ENCODE measurements around the gene LGALS4. TPM values are rescaled to one million over a fixed set of nuclear protein-coding genes. Genes with fewer than 3 reads are reported as not detected.
"Not testable (repeated sequence)": the region's sequence is repeated elsewhere in the genome, so short reads cannot be mapped to it uniquely, and the experiment has no call there.

The LGALS4 gene
- total and polyA plus RNA-seq, 9 of the 15 experiments (the other 6 are each of a cell fraction or from before 2014, with no cell fraction given): 0.08 to 1.1 (median 0.30) TPM; not detected in 3

DNA sequence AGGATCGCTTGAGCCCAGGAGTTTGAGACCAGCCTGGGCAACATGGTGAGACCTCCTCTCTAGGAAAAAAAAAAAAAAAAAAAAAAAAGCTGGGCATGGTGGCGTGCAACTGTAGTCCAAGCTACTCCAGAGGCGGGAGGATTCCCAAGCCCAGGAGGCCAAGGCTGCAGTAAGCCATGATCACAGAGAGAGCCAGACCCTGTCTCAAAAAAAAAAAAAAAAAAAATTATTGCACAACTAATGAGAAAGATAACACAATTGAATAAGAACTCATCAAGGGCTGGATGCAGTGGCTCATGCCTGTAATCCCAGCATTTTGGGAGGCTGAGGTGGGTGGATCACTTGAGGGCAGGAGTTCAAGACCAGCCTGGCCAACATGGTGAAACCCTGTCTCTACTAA is 26.7 kb downstream of the LGALS4 start:
- CTCF ChIA-PET (ENCODE audit: low intra/inter-chr PET ratio); H3K27ac ChIP-seq (ENCODE audit: extremely low read depth, low read depth, low read length); H3K9ac ChIP-seq (ENCODE audit: insufficient read depth in 1 of 2, low read depth in 2 of 2, low read length in 2 of 2); H3K4me2 ChIP-seq (ENCODE audit: insufficient read depth, low read length); intact Hi-C loops (cut with micrococcal nuclease); H2AFZ ChIP-seq (ENCODE audit: low read depth, low read length); FAIRE-seq; ATAC-seq; H3K36me3 ChIP-seq (ENCODE audit: control insufficient read depth, insufficient read depth, low read length); H3K79me2 ChIP-seq (ENCODE audit: control insufficient read depth, insufficient read depth, low read length); H3K9me1 ChIP-seq (ENCODE audit: control insufficient read depth, insufficient read depth, low read length); H3K9me3 ChIP-seq (replicated peaks; ENCODE audit: control insufficient read depth, insufficient read depth, low read depth, low read length); BruUV-seq (replicated peaks); H3K4me1 ChIP-seq (replicated peaks in 1 of 2; ENCODE audit: control insufficient read depth in 2 of 2, insufficient read depth in 2 of 2, low read length in 2 of 2); DNase-seq (ENCODE audit: extremely low read depth in 1 of 4, low spot score in 3 of 4); H3K4me3 ChIP-seq; H3K27me3 ChIP-seq (ENCODE audit: control insufficient read depth in 2 of 2, insufficient read depth in 2 of 2, low read length in 2 of 2); H4K20me1 ChIP-seq (replicated peaks; ENCODE audit: control insufficient read depth, insufficient read depth, low read length); in situ Hi-C loops (cut with MboI); TF ChIP-seq CEBPG (CRISPR knock-in tag; IDR thresholded peaks at IDR 0.05): not testable (repeated sequence)
- TF ChIP-seq CEBPG (tag; conservative IDR thresholded peaks at IDR 0.05 in 1 of 2, IDR thresholded peaks at IDR 0.05 in 1 of 2): peak in 1 of 2 experiments; percentile 39; a peak in 1 of 4 replicates
- peak; percentile 74 for TF ChIP-seq CEBPB (tag; IDR thresholded peaks at IDR 0.05)
- 48% methylated on average over 3 of the region's 3 CpGs for WGBS (ENCODE audit: insufficient coverage, low coverage, missing lambda C conversion rate)
- POLR2A ChIA-PET: interaction anchor here (0.7 kb wide), 1 partner anchor 17 kb away, joined by 3 read pairs; no protein-coding TSS in a partner anchor

DNA sequence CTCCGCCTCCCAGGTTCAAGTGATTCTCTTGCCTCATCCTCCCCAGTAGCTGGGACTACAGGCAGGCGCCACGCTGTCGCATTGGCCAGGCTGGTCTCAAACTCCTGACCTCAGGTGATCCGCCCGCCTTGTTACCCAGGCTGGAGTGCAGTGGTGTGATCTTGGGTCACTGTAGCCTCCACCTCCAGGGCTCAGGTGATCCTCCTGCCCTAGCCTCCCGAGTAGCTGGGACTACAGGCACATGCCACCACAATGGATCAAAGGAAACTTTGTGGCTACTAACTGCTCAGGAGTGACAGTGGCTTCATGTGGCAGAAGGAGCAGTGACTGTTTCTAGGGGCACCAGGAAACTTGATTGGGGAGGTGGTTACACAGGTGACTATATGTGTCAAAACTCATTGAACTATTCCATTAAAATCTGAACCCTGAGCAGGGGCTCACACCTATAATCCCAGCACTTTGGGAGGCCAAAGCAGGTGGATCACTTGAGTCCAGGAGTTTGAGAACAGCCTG is 27.5 kb downstream of the LGALS4 start:
- H3K27ac ChIP-seq (ENCODE audit: extremely low read depth, low read depth, low read length): no peak overlapping the region
- H3K27me3 ChIP-seq (ENCODE audit: control insufficient read depth in 2 of 2, insufficient read depth in 2 of 2, low read length in 2 of 2): no peaks in the 10 kb centered on the region
- BruUV-seq (replicated peaks): no TSS peak
- DNase-seq (ENCODE audit: extremely low read depth in 1 of 4, low spot score in 3 of 4): no peak
- 77% methylated on average over 7 of the region's 7 CpGs for WGBS (ENCODE audit: insufficient coverage, low coverage, missing lambda C conversion rate)
- H3K36me3 ChIP-seq (ENCODE audit: control insufficient read depth, insufficient read depth, low read length): no peaks in the 10 kb centered on the region
- no peak overlapping the region for H2AFZ ChIP-seq (ENCODE audit: low read depth, low read length)
- CTCF ChIA-PET (ENCODE audit: low intra/inter-chr PET ratio): no interaction called here
- H3K4me1 ChIP-seq (replicated peaks in 1 of 2; ENCODE audit: control insufficient read depth in 2 of 2, insufficient read depth in 2 of 2, low read length in 2 of 2): peaks cover 11 to 12% of the 10 kb centered on the region in 2 experiments; a peak in 3 of 5 replicates
- no peak for FAIRE-seq
- no peaks in the 10 kb centered on the region for H3K9me3 ChIP-seq (replicated peaks; ENCODE audit: control insufficient read depth, insufficient read depth, low read depth, low read length)
- no peaks in the 10 kb centered on the region for H3K79me2 ChIP-seq (ENCODE audit: control insufficient read depth, insufficient read depth, low read length)
- H3K4me3 ChIP-seq: no peak overlapping the region
- intact Hi-C loops (cut with micrococcal nuclease) (no loop called here), in situ Hi-C loops (cut with MboI) (no loop called here)
- no peak overlapping the region for H3K9ac ChIP-seq (ENCODE audit: insufficient read depth in 1 of 2, low read depth in 2 of 2, low read length in 2 of 2)
- ATAC-seq: no peak
- POLR2A ChIA-PET: interaction anchor here (0.7 kb wide), 1 partner anchor 16 kb away, joined by 3 read pairs; no protein-coding TSS in a partner anchor
- H3K9me1 ChIP-seq (ENCODE audit: control insufficient read depth, insufficient read depth, low read length): no peaks in the 10 kb centered on the region
- no peak overlapping the region for H3K4me2 ChIP-seq (ENCODE audit: insufficient read depth, low read length)
- no peaks in the 10 kb centered on the region for H4K20me1 ChIP-seq (replicated peaks; ENCODE audit: control insufficient read depth, insufficient read depth, low read length)
- TF ChIP-seq EWSR1 (IDR thresholded peaks at IDR 0.05; ENCODE audit: borderline replicate concordance, low read depth, partially characterized antibody) (no peak), TFAM (CRISPR knock-in tag; conservative IDR thresholded peaks at IDR 0.05) (no peak), ELF4 (CRISPR knock-in tag; IDR thresholded peaks at IDR 0.05) (no peak)
- TF ChIP-seq, protein P1, sequence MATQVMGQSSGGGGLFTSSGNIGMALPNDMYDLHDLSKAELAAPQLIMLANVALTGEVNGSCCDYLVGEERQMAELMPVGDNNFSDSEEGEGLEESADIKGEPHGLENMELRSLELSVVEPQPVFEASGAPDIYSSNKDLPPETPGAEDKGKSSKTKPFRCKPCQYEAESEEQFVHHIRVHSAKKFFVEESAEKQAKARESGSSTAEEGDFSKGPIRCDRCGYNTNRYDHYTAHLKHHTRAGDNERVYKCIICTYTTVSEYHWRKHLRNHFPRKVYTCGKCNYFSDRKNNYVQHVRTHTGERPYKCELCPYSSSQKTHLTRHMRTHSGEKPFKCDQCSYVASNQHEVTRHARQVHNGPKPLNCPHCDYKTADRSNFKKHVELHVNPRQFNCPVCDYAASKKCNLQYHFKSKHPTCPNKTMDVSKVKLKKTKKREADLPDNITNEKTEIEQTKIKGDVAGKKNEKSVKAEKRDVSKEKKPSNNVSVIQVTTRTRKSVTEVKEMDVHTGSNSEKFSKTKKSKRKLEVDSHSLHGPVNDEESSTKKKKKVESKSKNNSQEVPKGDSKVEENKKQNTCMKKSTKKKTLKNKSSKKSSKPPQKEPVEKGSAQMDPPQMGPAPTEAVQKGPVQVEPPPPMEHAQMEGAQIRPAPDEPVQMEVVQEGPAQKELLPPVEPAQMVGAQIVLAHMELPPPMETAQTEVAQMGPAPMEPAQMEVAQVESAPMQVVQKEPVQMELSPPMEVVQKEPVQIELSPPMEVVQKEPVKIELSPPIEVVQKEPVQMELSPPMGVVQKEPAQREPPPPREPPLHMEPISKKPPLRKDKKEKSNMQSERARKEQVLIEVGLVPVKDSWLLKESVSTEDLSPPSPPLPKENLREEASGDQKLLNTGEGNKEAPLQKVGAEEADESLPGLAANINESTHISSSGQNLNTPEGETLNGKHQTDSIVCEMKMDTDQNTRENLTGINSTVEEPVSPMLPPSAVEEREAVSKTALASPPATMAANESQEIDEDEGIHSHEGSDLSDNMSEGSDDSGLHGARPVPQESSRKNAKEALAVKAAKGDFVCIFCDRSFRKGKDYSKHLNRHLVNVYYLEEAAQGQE (IDR thresholded peaks at IDR 0.05; ENCODE audit: borderline replicate concordance): no peak
- TF ChIP-seq, protein P1 (CRISPR knock-in tag; IDR thresholded peaks at IDR 0.05; ENCODE audit: low read depth): no peak
